Measurements from ENCODE around the gene MT1A.
A peak's percentile ranks its signal among the peaks of the same experiment; 100 is the strongest.
"Not testable (repeated sequence)": the region's sequence is repeated elsewhere in the genome, so short reads cannot be mapped to it uniquely, and the experiment has no call there.

The MT1A gene

GRCh38 chr16:56610609-56611111 lies 27.8 kb upstream of the MT1A start:
- DNase-seq, result no peak

GRCh38 chr16:56611281-56611833 lies 27.1 kb upstream of the MT1A start:
- no peak for DNase-seq

DNA sequence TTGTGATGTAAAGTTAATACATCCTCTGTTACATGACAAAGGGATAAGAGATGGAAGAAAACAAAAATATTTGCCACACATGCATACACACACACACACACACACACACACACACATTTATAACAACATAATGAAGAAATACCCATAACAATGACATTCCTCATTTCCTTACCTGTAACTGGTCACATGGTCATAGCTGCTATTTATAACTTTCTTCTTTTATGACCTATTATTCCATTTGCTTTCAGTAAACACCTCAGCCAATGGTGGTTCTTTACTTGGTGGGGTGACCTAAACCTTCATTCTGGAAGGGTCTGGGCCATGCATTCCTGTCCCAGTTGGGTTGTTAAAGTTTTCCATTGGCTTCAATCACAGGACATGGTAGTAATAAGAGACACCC lies 24.8 kb upstream of the MT1A start:
- no peak for DNase-seq

- no peak for DNase-seq
Observed at GRCh38 chr16:56614549-56614991, 23.9 kb upstream of the MT1A start.

DNA sequence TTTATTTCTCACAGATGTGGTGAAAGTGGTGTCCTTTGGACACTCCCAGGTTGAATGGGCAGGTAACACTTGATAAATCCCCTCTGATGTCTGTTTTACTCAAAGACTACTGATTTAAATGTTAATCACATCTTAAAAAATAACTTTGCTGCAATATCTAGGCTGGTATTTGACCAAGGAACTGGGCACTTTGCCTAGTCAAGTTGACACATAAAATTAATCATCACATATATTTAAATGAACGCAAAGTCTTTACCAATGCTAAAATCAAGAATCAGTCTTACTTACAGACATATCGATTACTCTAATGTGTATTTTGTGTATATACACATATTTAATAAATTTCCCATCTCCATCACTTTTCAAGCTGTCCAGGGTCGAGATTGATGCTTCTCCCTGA lies 23.1 kb upstream of the MT1A start:
- no peak for DNase-seq

GRCh38 chr16:56616608-56617211 lies 21.8 kb upstream of the MT1A start:
- no peak for DNase-seq

DNA sequence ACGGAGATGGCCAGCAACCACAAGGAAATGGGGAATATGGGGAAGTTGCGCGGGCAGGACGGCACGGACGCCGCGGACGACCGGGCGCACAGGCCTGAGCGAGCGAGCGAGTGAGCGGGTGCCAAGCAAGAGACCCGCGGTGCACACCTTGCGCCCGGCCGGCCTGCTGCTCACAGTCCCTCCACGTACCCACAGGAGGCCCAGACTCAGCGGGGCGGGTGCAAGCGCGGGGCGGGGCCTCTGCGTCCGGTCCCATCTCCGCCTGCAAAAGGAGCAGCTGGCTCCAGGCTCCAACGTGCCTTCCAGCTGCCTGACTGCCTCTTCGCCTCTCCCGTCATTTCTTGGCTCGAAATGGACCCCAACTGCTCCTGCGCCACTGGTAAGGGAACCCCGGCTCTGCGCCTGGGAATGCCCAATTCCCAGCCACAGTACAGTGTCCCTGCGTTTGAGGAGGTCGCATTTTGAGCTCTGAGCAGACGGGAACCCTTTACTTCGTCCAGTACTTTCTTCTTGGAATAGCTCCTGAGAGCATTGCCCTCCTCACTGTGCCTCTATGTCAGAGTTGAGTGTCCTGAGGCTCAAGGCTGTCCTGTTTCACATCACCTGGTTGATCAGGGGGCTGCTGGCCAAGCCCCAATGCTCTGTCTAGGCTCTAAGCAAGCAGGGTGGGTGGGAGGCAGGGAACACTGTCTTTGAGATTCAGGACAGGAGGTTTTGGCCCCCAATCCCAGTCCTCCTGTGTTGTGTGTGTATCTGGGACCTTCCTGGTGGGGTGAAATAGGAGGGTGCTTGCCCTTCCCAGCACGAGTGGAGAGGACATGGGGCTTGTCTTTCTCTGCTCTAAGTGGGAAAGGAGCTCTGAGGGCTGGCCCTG lies 21.0 kb upstream of the MT1A start:
- DNase-seq, result peak; percentile 73

- DNase-seq, result no peak
Observed at GRCh38 chr16:56618138-56618537, 20.3 kb upstream of the MT1A start.

DNA sequence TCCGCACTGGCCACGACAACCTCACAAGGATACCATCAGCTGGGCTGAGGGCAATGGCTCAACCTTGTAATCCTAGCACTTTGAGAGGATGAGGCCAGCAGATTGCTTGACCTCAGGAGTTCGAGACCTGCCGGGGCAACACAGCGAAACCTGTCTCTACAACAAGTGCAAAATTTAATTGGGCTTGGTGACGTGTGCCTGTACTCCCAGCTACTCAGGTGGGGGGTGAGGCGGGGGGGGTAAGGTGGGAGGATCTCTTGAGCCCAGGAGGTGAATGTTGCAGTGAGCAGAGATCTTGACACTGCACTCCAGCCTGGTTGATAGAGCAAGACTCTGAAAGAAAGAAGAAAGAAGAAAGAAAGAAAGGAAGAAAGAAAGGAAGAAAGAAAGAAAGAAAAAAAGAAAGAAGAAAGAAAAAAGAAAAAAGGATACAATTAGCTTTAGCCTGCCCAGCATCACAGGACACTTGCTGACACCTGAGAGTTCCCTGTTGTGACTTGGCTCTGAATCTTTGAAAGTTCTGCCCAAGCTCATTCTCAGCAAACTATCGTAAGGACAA lies 18.0 kb upstream of the MT1A start:
- no peak for DNase-seq

DNA sequence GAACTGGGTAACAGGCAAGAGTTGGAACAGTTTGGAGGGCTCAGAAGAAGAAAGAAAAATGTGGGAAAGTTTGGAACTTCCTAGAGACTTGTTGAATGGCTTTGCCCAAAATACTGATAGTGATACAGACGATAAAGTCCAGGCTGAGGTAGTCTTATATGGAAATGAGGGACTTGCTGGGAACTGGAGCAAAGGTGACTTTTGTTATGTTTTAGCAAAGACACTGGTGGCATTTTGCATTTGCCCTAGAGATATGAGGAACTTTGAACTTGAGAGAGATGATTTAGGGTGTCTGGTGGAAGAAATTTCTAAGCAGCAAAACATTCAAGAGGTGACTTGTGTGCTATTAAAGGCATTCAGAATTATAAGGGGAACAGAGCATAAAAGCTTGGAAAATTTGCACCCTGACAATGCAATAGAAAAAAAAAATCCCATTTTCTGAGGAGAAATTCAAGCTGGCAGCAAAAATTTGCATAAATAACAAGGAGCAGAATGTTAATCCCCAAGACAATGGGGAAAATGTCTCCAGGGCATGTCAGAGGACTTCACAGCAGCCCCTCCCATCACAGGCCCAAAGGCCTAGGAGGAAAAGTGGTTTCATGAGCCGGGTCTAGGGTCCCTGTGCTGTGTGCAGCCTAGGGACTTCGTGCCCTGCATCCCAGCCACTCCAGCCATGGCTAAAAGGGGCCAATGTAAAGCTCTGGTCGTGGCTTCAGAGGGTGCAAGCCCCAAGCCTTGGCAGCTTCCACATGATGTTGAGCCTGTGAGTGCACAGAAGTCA lies 16.6 kb upstream of the MT1A start:
- not testable (repeated sequence) for DNase-seq

- not testable (repeated sequence) for DNase-seq
Observed at GRCh38 chr16:56623184-56623583, 15.3 kb upstream of the MT1A start.

DNA sequence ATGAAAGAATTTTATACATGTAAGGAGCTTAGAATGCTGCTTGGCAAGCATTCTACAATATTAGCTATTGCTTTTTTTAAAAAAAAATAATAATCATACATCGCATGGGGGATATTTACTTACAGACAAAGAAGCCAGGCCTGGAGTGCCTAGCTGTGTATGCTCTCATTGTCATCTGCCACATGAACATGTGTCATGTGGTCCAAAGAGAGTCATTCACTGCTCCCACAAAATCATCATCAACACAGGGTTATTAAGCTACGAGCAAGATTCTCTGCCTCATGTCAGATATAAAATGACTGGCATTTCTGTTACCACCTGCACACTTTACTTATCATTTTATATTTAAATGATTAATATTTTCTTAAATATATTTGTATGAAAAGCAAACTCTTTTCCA lies 14.8 kb upstream of the MT1A start:
- DNase-seq, result no peak

GRCh38 chr16:56625140-56625942 lies 13.1 kb upstream of the MT1A start, which contains the start of gene MT1E:
TSS of gene MT1E (plus strand) at chr16:56625781. CDS start at chr16:56625852, 71 bp downstream.
- DNase-seq, result peak; percentile 79

- no peak for DNase-seq
Observed at GRCh38 chr16:56625943-56626654, 12.4 kb upstream of the MT1A start.

DNA sequence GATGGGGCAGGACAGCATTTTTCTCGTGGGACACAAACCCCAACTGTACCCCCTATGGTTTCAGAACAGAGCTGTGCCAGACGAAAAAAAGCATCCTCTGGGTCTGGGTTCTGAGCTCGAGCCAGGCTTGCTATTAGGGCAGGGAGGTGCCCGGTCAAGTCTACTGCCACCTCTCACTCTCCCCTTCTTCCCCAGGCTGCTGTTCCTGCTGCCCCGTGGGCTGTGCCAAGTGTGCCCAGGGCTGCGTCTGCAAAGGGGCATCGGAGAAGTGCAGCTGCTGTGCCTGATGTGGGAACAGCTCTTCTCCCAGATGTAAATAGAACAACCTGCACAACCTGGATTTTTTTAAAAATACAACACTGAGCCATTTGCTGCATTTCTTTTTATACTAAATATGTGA lies 11.8 kb upstream of the MT1A start:
- DNase-seq, result no peak

GRCh38 chr16:56628486-56629350 lies 9.7 kb upstream of the MT1A start:
- DNase-seq, result no peak

DNA sequence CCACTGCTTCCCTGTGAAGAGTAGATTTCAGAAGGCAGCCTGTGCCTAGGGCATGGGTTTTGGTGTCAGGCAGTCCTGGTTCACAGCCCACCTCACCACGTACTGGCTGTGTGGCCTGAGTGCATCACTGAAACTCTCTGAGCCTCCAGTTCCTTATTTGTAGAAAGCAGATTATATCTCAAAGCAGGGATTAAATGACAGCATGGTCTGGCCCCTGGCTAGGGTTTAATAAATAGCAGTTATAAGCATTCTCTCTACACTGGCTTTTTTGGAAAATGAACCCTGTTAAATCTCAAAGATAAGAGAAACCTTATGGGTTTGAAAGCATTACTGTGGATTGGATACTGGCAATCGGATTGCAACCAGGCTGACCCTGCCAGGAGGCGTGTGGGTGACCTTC lies 8.9 kb upstream of the MT1A start:
- DNase-seq, result no peak

DNA sequence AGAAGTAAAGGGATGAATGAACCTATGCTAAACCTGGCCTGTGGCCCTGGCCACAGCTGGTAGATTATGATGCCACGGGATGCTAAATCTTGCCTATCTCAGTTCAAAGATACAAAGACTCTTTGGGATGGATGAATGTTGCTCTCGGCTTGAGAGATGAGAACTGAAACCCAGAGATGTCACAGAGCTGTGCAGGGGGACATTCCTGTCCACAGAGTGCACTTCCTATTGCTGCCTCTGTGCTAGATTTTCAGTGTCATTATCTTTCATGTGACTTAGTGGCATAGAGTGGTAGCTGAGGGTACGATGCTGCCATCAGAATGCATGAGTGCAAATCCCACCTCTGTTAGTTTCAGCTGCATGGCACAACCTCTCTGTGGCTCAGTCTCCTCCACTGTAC lies 8.3 kb upstream of the MT1A start:
- no peak for DNase-seq

DNA sequence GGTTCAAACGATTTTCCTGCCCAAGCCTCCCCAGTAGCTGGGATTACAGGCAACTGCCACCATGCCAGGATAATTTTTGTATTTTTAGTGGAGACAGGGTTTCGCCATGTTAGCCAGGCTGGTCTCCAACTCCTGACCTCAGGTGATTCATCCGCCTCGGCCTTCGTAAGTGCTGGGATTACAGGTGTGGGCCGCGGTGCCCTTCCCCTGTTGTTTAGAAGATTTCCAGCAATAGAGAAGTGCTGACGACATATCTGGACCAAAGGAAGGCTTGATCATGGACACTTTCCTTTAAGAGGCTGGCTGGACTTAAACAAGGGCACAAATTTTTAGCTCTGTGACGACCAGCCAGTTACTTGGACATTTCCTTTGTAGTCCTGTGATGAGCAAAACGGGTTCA lies 7.3 kb upstream of the MT1A start:
- DNase-seq, result no peak

GRCh38 chr16:56631832-56632155 lies 6.7 kb upstream of the MT1A start:
- peak; percentile 57 for DNase-seq

Measured in right forelimb (tissue), 1 donor.